ENCODE data around the gene SMARCC2. TPM values are rescaled to one million over a fixed set of nuclear protein-coding genes. Genes with fewer than 3 reads are reported as not detected.

SMARCC2 gene
- total and polyA plus RNA-seq, 9 of the 15 experiments (the other 6 are each of a cell fraction or from before 2014, with no cell fraction given): 11.9 to 86.0 (median 36.6) TPM

DNA sequence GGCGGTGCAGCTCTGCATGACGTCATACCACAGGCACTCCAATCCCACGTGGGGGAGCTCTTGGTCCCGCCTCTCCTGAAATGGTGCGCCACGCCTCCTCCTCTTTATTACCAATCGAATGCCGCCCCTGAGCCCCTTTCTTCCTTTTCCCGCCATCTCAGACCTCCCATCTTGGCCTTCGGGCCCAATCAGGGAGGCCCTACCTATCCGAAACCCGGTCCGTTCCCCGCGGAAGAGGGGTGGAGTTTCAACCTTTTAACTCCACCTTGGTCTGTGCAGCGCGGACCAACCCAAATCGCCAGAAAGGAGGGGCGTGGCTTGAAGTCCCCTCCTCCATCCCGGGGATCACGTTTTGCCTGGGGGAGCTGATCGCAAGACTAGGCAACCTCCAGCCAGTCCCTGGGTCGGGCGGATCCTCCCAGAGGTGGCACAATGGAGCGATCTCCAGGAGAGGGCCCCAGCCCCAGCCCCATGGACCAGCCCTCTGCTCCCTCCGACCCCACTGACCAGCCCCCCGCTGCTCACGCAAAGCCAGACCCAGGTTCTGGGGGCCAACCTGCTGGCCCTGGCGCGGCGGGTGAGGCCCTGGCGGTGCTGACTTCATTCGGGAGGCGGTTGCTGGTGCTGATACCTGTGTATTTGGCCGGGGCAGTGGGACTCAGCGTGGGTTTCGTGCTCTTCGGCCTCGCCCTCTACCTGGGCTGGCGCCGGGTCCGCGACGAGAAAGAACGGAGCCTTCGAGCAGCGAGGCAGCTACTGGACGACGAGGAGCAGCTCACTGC is 61.2 kb downstream of the SMARCC2 start, which contains the start of gene ESYT1 (continued):
- TF ChIP-seq, protein P1, sequence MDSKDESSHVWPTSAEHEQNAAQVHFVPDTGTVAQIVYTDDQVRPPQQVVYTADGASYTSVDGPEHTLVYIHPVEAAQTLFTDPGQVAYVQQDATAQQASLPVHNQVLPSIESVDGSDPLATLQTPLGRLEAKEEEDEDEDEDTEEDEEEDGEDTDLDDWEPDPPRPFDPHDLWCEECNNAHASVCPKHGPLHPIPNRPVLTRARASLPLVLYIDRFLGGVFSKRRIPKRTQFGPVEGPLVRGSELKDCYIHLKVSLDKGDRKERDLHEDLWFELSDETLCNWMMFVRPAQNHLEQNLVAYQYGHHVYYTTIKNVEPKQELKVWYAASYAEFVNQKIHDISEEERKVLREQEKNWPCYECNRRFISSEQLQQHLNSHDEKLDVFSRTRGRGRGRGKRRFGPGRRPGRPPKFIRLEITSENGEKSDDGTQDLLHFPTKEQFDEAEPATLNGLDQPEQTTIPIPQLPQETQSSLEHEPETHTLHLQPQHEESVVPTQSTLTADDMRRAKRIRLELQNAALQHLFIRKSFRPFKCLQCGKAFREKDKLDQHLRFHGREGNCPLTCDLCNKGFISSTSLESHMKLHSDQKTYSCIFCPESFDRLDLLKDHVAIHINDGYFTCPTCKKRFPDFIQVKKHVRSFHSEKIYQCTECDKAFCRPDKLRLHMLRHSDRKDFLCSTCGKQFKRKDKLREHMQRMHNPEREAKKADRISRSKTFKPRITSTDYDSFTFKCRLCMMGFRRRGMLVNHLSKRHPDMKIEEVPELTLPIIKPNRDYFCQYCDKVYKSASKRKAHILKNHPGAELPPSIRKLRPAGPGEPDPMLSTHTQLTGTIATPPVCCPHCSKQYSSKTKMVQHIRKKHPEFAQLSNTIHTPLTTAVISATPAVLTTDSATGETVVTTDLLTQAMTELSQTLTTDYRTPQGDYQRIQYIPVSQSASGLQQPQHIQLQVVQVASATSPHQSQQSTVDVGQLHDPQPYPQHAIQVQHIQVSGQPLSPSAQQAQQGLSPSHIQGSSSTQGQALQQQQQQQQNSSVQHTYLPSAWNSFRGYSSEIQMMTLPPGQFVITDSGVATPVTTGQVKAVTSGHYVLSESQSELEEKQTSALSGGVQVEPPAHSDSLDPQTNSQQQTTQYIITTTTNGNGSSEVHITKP (IDR thresholded peaks at IDR 0.05; ENCODE audit: partially characterized antibody): peak; percentile 85
- TF ChIP-seq SETDB1 (IDR thresholded peaks at IDR 0.05; ENCODE audit: low read length): no peak
- TF ChIP-seq SRSF3 (IDR thresholded peaks at IDR 0.05; ENCODE audit: insufficient read depth, low read length): 0 out of 2 replicates have a peak, but pooled peaks have one; percentile 49
- no peak for TF ChIP-seq BCL6 (CRISPR knock-in tag; IDR thresholded peaks at IDR 0.05)
- TF ChIP-seq RBM22 (IDR thresholded peaks at IDR 0.05; ENCODE audit: low read depth, low read length, poor library complexity, severe bottlenecking): peak; percentile 95
- no peak for TF ChIP-seq FOXM1 (IDR thresholded peaks at IDR 0.05; ENCODE audit: low read depth)
- peak; percentile 72; the same call in 1 of the 2 replicates for TF ChIP-seq FOXM1 (CRISPR knock-in tag; IDR thresholded peaks at IDR 0.05; ENCODE audit: low read depth)
- TF ChIP-seq SIN3A (IDR thresholded peaks at IDR 0.05; ENCODE audit: borderline replicate concordance in 2 of 2, control insufficient read depth in 1 of 2, low read depth in 2 of 2, low read length in 2 of 2): peak; percentile 37 to 90; a peak in 3 of 4 replicates
- TF ChIP-seq, protein P2, sequence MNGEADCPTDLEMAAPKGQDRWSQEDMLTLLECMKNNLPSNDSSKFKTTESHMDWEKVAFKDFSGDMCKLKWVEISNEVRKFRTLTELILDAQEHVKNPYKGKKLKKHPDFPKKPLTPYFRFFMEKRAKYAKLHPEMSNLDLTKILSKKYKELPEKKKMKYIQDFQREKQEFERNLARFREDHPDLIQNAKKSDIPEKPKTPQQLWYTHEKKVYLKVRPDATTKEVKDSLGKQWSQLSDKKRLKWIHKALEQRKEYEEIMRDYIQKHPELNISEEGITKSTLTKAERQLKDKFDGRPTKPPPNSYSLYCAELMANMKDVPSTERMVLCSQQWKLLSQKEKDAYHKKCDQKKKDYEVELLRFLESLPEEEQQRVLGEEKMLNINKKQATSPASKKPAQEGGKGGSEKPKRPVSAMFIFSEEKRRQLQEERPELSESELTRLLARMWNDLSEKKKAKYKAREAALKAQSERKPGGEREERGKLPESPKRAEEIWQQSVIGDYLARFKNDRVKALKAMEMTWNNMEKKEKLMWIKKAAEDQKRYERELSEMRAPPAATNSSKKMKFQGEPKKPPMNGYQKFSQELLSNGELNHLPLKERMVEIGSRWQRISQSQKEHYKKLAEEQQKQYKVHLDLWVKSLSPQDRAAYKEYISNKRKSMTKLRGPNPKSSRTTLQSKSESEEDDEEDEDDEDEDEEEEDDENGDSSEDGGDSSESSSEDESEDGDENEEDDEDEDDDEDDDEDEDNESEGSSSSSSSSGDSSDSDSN (IDR thresholded peaks at IDR 0.05; ENCODE audit: borderline replicate concordance in 1 of 2, low read depth in 2 of 2, low read length in 2 of 2): 0 out of 4 replicates have a peak, but pooled peaks of 1 of the 2 experiments have one; percentile 44
- no peak; the same call in none of the 2 replicates for TF ChIP-seq ETV5 (CRISPR knock-in tag; IDR thresholded peaks at IDR 0.05; ENCODE audit: low read depth)
- TF ChIP-seq, protein P3, sequence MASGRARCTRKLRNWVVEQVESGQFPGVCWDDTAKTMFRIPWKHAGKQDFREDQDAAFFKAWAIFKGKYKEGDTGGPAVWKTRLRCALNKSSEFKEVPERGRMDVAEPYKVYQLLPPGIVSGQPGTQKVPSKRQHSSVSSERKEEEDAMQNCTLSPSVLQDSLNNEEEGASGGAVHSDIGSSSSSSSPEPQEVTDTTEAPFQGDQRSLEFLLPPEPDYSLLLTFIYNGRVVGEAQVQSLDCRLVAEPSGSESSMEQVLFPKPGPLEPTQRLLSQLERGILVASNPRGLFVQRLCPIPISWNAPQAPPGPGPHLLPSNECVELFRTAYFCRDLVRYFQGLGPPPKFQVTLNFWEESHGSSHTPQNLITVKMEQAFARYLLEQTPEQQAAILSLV (tag; IDR thresholded peaks at IDR 0.05): no peak
- TF ChIP-seq ZFX (CRISPR knock-in tag; IDR thresholded peaks at IDR 0.05): peak; percentile 63
- TF ChIP-seq, protein P4, sequence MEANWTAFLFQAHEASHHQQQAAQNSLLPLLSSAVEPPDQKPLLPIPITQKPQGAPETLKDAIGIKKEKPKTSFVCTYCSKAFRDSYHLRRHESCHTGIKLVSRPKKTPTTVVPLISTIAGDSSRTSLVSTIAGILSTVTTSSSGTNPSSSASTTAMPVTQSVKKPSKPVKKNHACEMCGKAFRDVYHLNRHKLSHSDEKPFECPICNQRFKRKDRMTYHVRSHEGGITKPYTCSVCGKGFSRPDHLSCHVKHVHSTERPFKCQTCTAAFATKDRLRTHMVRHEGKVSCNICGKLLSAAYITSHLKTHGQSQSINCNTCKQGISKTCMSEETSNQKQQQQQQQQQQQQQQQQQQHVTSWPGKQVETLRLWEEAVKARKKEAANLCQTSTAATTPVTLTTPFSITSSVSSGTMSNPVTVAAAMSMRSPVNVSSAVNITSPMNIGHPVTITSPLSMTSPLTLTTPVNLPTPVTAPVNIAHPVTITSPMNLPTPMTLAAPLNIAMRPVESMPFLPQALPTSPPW (CRISPR knock-in tag; IDR thresholded peaks at IDR 0.05): peak; percentile 47
- TF ChIP-seq, protein P5, sequence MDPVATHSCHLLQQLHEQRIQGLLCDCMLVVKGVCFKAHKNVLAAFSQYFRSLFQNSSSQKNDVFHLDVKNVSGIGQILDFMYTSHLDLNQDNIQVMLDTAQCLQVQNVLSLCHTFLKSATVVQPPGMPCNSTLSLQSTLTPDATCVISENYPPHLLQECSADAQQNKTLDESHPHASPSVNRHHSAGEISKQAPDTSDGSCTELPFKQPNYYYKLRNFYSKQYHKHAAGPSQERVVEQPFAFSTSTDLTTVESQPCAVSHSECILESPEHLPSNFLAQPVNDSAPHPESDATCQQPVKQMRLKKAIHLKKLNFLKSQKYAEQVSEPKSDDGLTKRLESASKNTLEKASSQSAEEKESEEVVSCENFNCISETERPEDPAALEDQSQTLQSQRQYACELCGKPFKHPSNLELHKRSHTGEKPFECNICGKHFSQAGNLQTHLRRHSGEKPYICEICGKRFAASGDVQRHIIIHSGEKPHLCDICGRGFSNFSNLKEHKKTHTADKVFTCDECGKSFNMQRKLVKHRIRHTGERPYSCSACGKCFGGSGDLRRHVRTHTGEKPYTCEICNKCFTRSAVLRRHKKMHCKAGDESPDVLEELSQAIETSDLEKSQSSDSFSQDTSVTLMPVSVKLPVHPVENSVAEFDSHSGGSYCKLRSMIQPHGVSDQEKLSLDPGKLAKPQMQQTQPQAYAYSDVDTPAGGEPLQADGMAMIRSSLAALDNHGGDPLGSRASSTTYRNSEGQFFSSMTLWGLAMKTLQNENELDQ (CRISPR knock-in tag; IDR thresholded peaks at IDR 0.05; ENCODE audit: borderline replicate concordance): no peak

Data from K562 (cell line).